G401 (cell line): Measurements from ENCODE around the gene ARHGEF9. TPM values are rescaled to one million over a fixed set of nuclear protein-coding genes. Genes with fewer than 3 reads are reported as not detected.

Experiments
- DNase-seq: peaks from one replicate; pipeline ENCODE4 v3.0.0-alpha.2; 2015; ENCODE audit warnings: low spot score
- in situ Hi-C: cut with HindIII; loops from 2 replicates; pipeline ENCODE4 v1.10.0; 2016; ENCODE audit warnings: low sequenced_read_pairs, mixed read lengths
- total RNA-seq: library from RNA; depleted of rRNA; stranded (reverse); fragments of >200 nt; shearing (Covaris generic); gene quantifications from 2 replicates; pipeline ENCODE4 v1.2.3, GENCODE V29; 2014

The ARHGEF9 gene
- total RNA-seq, 1 experiment from 2014 or later: 6.4 TPM

DNA sequence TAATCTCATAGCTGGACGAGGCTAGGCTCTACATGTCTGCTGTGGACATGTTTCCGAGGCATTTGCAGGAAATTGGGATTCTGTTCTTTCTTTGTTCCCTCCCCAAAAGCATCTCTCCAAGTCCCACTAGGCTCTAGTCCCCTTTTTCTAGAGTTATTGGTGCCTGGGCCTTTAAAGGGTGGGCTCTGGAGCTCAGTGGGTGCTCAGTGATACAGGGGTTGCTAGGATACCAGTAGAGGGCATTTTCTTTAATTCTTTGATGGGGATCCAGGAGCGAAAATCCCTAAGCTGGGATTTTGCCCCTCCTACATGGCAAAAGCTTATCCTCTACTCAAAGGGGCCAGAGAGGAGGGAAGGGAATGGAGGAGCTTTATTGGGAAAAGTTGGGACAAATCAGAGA, 34.2 kb downstream of the ARHGEF9 start:
- in situ Hi-C loops: no loop called here
- DNase-seq: peak; percentile 27

DNA sequence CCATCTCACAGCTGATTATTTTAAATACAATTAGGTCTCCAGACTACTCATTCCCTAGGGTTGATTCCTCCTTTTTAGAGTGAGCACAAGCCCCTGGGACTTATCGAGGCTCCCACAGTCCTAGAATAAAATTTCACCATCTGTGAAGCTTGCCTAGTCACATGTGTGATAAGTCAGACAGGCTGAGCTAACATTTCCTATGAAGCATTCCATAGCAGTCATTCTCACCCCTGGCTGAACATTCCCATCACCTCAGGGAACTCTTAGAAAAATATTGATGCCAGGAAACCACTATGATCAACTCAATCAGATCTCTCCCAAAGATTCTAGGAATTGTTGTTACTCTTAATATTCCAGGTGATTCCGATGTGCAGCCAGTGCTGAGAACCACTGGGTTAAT, 37.7 kb downstream of the ARHGEF9 start:
- in situ Hi-C loops: no loop called here
- no peak for DNase-seq

DNA sequence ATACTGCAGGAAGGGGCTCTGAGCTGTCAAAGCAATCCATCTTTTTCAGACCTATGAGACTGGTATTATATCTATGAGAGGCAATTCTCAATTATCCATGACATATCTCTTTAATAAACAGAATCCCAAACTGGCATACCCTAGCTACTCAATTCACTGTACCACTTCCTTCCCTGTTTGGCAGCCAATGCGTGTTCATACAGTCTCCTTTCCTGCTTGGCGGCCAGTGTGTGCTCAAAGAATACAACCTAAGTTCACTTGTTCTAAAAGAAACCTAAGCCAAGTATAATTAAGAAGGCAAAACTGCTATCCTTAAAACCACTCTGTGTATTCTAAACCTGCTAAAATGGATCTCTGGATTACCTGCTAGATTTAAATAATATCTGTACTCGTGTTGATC, 38.3 kb downstream of the ARHGEF9 start:
- in situ Hi-C loops: no loop called here
- DNase-seq: no peak

DNA sequence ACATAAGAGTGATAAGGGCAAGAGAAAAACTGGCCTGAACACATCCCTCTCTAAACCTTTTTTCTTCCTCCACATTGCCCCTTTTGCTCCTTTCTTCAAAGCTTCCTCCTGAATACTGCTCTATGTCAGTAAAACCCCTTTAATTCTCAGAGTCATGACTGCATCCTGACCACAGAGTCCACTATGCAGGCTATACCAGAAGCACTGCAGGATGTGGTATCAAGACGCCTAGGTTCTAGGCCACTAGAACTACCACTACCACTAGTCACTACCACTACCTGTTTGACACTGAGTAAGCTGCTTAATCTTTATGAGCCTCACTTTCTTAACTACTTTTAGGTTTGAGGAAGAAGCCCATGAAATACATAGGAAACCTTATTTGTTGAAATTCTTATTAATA, 38.7 kb downstream of the ARHGEF9 start:
- no peak for DNase-seq
- in situ Hi-C loops: no loop called here

DNA sequence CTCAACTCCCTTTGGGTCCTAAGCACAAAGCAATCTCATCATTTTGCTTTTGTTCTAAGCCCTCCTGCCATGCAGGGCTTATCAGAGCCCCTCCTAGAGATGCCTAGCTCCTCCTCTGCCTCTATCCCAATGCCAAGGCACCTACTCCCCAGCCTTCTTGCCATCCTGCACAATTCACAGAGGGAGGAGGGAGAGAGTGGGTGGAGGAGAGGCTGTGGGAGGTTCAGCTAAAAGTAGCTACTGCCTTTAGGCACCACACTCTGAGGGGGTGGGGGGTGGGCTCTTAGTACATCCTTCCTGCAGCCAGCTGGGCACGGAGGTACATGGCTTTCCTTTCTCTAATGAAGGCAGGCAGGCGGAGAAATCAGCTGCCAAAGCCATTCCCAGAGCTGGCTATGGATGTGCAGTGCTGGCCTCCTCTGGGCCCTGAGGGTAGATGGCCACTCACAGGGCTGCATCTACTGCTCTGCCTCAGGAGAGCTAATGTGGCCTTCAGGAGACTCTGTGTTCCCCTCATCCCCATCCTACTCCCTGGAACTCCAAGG, 40.1 kb downstream of the ARHGEF9 start:
- DNase-seq: no peak

GRCh38 chrX:63743596-63743995, 41.4 kb downstream of the ARHGEF9 start:
- in situ Hi-C loops: no loop called here
- DNase-seq: no peak

More for the DNA sequence above, 40.1 kb downstream of the ARHGEF9 start:
- in situ Hi-C loops: no loop called here

GRCh38 chrX:63740382-63740781, 44.6 kb downstream of the ARHGEF9 start:
- in situ Hi-C loops: no loop called here
- no peak for DNase-seq

GRCh38 chrX:63739885-63740284, 45.1 kb downstream of the ARHGEF9 start:
- in situ Hi-C loops: no loop called here
- no peak for DNase-seq

DNA sequence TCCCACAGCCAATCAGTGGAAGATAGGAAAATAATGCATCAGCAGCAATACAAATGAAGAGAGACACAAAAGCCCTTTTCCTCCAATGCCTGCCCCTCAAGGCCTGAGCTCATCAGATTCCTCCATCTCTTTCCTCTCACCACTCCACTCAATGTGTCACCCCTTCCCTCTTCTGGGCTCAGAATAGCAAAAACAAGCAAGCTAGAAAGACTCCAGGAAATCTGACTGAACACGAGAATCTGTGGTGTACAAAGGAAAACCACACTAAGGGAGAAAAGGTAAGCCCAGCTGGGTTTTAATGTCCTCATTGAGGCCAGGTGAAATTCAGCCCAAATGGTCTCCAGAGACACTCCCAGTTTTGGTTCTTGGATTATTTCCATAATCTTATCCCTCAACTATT, 46.3 kb downstream of the ARHGEF9 start:
- no peak for DNase-seq
- in situ Hi-C loops: no loop called here

- in situ Hi-C loops: no loop called here
- DNase-seq: no peak
These were observed 47.7 kb downstream of the ARHGEF9 start for GRCh38 chrX:63737131-63737921.

DNA sequence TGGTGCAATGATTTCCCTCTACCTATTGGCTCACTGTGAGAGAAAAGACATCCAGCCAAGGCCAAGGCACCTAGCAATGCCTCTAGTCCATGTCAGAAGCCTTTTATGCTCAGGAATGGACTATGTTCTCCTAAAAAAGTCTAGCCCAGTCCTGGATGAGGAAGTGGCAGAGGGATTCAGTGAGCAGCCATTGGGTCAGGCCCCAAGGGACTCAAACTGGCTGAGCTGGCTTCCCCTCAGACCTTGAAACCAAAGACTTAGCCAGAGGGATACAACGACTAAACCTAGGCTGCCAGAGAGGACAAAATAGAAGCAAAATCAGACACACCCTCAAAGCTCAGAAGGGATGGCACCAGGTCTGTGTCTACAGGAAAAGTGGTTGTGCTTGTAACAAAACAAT, 49.1 kb downstream of the ARHGEF9 start:
- in situ Hi-C loops: no loop called here
- DNase-seq: no peak

DNA sequence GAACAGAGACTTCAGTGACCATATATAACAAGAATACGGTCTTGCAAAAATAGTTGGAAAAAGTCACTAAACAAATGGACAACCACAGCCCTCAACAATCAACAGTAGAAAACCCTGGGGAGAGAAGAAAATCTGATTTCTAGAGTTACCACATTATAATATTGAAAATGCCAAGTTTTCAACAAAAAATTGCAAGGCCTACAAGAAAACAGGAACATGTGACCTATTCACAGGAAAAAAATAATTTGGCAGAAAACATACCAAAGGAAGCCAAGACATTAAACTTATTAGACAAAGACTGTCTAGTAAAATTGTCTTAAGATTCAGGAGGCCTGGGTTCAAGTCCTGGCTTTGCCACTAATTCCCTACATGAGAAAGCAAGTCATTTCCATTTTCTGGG, 64.7 kb downstream of the ARHGEF9 start:
- in situ Hi-C loops: no loop called here
- no peak for DNase-seq

DNA sequence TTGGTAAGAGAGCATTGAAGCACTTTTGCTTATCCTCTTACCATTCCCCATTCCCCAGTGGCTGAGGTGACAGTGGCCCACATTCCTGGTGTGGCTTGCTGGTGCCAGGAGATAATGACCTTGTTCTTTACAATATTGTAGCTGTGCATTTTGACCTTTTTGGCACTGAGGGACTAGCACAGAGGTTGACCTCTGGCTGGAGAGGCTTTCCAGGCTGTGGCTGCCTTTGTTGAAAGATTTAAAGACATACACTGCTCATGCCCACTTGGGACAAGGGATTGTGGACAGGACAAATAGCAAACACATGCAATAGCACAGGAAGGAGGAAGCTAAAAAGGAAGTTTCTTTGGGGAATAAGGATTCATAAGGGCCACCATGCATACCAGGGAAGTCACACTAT, 65.4 kb downstream of the ARHGEF9 start:
- no peak for DNase-seq
- in situ Hi-C loops: no loop called here

DNA sequence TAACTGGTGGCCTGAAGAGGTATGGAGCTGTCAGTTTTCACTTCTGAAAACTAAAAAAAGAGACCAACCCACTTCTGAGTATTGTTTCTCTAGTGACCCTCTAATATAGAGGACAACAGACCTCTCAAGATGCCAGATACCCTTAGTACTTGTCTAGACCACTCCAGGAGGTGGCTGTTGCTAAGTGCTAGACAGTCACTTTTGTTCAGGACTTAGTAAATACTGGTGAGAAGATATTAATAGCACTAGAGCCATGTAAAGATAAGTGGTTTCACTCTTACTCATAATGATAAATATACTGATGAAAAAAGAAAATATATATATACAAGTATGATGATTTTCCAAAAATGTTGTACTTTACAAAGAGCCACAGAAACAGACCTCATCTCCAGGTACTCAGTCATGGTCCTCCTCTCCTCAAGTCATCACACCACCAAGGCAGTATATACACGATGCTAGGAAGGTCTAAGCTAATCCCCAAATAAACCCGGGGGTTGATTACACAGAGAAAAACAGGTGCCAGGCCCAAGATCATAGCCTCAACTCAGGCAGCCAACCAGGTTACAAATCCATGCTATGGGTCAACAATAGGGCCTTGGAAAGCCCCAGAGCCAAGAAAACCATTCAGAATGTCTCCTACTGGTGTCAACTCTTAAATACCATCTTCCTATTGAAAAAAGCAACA, 66.9 kb downstream of the ARHGEF9 start:
- in situ Hi-C loops: no loop called here
- no peak for DNase-seq

- no peak for DNase-seq
- in situ Hi-C loops: no loop called here
These were observed 71.5 kb downstream of the ARHGEF9 start for GRCh38 chrX:63713526-63713925.

DNA sequence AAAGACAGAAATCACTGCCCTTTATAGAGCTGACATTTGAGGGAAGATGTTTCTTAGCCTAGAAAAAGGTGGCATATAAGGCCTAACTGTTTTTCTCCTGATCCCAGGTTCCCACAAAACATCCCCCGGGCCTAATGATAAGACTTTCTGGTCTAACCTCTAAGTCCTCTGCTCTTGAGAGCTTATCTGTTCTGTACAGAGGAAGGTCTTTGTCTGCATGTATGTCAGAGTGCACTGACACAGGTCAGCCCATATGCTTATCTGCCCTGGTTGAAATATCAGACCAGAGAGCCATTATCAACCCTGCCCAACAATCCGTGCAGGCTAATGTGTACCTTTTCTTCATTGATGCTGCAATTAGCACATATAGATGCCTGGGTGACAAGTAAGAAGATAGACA, 76.2 kb downstream of the ARHGEF9 start:
- in situ Hi-C loops: no loop called here

DNA sequence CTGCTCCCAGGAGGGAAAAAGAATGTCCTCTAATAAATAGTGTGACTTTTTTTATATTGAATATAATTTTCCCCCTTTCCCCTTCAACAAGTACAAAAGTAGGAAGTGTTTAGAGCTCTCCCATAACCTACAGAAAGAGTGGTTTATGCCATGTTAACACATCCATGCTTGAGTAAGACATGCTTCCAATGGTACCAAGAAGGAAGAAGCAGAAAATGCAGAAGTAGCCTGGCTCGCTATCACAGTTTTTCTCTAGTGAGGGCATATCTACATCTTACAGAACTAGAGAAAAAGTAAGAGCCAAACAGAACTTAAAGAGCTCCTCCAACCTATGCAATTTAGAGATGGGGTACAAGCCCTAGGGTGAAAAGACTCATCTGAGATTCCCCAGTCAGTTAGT, 82.5 kb downstream of the ARHGEF9 start:
- no peak for DNase-seq
- in situ Hi-C loops: no loop called here

More for the DNA sequence above, 76.2 kb downstream of the ARHGEF9 start:
- DNase-seq: no peak

DNA sequence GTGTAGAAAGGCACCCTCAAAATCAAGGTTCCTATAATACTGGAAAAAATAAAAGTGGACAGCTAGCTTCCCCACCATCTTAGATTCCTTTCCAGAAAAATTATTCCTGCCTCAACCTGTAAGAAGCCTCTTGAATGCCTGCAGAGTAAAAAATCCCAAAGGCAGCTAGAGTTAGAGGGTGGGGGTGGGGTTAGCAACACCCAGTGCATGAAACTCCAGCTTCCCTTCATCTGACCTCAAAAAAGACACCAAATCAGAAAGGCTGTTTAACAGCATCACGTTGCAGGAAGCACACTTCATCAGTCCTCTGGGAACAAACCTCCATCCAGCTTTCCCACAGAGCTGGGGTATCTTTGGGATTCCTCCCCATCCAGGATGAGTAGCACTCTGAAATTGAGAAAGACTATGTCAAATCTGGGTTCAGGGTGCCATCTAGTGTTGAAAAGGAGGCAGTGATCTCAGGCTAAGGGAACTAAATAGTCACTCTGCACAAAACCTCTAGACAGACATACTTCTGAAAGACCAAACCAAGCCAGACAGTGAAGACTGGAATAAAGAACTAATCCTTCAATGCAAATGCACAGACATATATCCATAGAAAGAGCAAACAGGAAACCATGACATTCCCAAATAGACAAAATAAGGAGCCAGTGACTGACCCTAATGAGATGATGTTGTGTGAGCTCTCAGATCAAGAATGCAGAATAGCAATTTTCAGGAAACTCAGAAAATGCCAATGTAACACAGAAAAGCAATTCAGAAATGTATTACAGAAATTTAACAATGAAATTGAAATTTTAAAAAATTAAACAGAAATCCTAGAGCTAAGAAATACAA, 97.9 kb downstream of the ARHGEF9 start:
- DNase-seq: peak; percentile 6
- in situ Hi-C loops: no loop called here

DNA sequence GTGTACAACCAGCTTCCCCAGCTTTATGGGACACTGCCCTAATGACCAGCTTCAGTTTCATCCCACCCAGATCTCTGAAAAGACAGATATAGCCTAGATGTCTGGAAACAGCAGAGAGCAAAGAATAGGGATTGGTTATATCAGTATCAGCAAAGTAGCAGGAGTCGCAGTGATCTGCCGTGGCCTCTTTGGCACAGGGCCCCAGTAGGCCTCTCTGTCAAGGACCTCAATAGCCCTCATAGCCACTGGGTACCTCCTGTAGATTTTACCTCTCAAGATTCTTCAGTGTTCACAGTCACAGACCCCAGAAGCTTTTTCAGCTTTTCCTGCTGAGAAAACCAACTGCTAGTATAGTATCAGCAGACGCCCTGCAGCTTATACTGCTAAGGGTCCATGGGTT, 104.6 kb downstream of the ARHGEF9 start:
- no peak for DNase-seq
- in situ Hi-C loops: no loop called here

GRCh38 chrX:63679432-63679831, 105.6 kb downstream of the ARHGEF9 start:
- in situ Hi-C loops: no loop called here
- no peak for DNase-seq
